Measurements from ENCODE around the gene WWC2. TPM values are rescaled to one million over a fixed set of nuclear protein-coding genes. Genes with fewer than 3 reads are reported as not detected.
A peak's percentile ranks its signal among the peaks of the same experiment; 100 is the strongest.

Gene WWC2
- total RNA-seq, 4 donors from 2014 or later: 33.7 to 48.3 (median 42.9) TPM

GRCh38 chr4:183241721-183242151 is 142.7 kb downstream of the WWC2 start:
- TF ChIP-seq, protein P1, sequence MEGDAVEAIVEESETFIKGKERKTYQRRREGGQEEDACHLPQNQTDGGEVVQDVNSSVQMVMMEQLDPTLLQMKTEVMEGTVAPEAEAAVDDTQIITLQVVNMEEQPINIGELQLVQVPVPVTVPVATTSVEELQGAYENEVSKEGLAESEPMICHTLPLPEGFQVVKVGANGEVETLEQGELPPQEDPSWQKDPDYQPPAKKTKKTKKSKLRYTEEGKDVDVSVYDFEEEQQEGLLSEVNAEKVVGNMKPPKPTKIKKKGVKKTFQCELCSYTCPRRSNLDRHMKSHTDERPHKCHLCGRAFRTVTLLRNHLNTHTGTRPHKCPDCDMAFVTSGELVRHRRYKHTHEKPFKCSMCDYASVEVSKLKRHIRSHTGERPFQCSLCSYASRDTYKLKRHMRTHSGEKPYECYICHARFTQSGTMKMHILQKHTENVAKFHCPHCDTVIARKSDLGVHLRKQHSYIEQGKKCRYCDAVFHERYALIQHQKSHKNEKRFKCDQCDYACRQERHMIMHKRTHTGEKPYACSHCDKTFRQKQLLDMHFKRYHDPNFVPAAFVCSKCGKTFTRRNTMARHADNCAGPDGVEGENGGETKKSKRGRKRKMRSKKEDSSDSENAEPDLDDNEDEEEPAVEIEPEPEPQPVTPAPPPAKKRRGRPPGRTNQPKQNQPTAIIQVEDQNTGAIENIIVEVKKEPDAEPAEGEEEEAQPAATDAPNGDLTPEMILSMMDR (IDR thresholded peaks at IDR 0.05): no peak
- DNase-seq (ENCODE audit: low spot score): no peak
- no peak for ATAC-seq (ENCODE audit: low FRiP score)

DNA sequence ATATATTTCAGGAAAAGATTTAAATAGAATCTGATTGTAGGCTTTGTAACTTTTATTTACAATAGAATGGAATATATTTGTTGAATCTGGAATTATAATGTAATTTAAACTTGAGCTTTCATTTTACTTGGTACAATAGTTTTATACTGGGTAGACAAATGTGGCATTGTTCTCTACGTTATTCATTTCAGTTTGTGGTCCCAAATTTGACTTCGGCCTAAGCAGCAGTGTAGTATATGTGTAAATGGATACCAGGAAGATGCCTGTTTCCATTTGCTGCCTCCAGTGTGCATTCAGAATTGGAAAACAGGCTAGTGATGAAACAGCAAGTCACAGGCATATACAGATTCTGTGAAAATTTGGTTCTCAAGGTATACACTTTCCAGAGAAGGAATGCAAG is 143.2 kb downstream of the WWC2 start:
- no peak for ATAC-seq (ENCODE audit: low FRiP score)
- DNase-seq (ENCODE audit: low spot score): no peak
- TF ChIP-seq, protein P1 (IDR thresholded peaks at IDR 0.05): no peak

- no peak for DNase-seq (ENCODE audit: low spot score)
- TF ChIP-seq, protein P1 (IDR thresholded peaks at IDR 0.05): no peak
- no peak for ATAC-seq (ENCODE audit: low FRiP score)
Measured at GRCh38 chr4:183244019-183244418, 145.0 kb downstream of the WWC2 start.

- no peak for ATAC-seq (ENCODE audit: low FRiP score)
- TF ChIP-seq, protein P1 (IDR thresholded peaks at IDR 0.05): no peak
Measured at GRCh38 chr4:183244506-183244905, 145.4 kb downstream of the WWC2 start.

GRCh38 chr4:183248201-183248600 is 149.1 kb downstream of the WWC2 start:
- no peak for ATAC-seq (ENCODE audit: low FRiP score)
- TF ChIP-seq, protein P1 (IDR thresholded peaks at IDR 0.05): no peak
- no peak for DNase-seq (ENCODE audit: low spot score)

More at GRCh38 chr4:183244506-183244905, 145.4 kb downstream of the WWC2 start:
- no peak for DNase-seq (ENCODE audit: low spot score)

- TF ChIP-seq, protein P1 (IDR thresholded peaks at IDR 0.05): no peak
- DNase-seq (ENCODE audit: low spot score) (no peak), ATAC-seq (ENCODE audit: low FRiP score) (peak; percentile 71)
Measured at GRCh38 chr4:183249854-183250253, 150.8 kb downstream of the WWC2 start.

DNA sequence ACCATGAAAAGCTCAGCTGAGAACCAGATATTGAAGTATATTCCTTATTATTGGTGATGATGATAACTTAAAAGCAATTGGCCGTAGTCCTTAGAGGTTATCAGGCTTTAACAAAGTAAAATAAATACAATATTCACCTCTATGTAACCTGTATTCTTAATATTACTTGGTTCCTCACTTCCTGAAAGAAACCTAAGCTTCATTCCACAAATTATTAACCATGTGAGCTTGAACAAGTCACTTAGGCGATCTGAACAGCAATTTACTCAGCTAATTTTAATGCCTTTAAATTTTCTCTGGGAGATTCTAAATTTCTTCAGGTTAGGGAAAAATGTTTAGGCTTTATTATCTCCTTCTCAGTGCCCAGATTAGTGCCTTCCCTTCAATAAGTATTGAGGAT is 151.8 kb downstream of the WWC2 start:
- no peak for ATAC-seq (ENCODE audit: low FRiP score)
- no peak for DNase-seq (ENCODE audit: low spot score)

More for the DNA sequence above, 151.8 kb downstream of the WWC2 start:
- TF ChIP-seq, protein P1 (IDR thresholded peaks at IDR 0.05): no peak
